Measurements from ENCODE around the gene HTR3A. TPM values are rescaled to one million over a fixed set of nuclear protein-coding genes. Genes with fewer than 3 reads are reported as not detected.

HTR3A gene
- total and polyA plus RNA-seq, 7 donors: 1.1 to 4.5 (median 1.6) TPM; not detected in 2

DNA sequence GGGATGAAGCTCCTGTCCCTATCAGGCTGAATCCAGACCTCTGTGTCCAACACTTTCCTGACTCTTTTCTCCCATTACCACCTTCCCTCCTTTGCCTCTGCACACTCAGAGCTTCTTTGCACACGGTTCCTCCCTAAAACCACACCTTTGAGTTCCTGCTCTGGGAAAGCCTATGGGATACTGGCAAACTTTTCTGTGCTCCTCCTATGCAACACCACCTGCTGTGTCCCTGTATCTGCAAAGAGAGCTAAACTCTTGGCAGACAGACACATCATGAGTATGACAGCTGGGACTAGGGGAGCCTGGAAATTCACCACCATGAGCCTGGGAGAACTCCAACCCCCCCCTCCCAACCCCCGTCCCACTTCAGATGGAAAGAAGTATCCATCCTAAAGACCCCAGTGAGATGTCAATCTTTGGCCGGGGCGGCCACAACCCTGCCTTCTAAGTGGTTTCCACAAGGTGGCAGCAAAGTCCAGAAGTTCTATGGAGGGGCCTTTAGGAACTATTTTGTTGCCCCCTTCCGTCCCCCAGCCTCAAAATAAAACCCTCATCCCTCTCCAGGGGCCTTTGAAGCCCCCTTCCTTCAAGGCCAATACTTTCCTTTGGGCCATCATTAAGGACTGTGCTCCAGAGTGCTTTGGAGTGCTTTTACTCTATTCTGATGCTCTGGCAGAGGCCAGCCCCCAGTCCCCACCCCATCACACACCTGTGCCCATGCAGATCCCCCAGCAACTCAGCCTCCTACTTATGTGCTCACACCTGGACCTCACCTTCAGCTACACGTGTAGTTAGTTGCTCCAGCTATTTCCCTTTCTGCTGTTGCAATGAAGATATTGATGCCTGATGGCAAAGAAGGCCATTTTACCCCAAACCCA lies 19.4 kb downstream of the HTR3A start:
- Histone ChIP-seq H3K27ac (no peak overlapping the region), H3K27me3 (peaks cover 0 to 32% (median 0%) of the 10 kb centered on the region in 3 donors), H3K4me3 (no peak overlapping the region), H3K36me3 (no peaks in the 10 kb centered on the region), H3K9me3 (no peaks in the 10 kb centered on the region), H3K4me1 (no peaks in the 10 kb centered on the region)
- 3 to 6% methylated on average over 6 of the region's 6 CpGs for WGBS, 2 donors
- intact Hi-C loops (cut with DNase I): loop anchor here (1.0 kb wide), 1 partner anchor 268 kb away; no protein-coding TSS in a partner anchor
- DNase-seq: no peak
- TF ChIP-seq, protein P1, sequence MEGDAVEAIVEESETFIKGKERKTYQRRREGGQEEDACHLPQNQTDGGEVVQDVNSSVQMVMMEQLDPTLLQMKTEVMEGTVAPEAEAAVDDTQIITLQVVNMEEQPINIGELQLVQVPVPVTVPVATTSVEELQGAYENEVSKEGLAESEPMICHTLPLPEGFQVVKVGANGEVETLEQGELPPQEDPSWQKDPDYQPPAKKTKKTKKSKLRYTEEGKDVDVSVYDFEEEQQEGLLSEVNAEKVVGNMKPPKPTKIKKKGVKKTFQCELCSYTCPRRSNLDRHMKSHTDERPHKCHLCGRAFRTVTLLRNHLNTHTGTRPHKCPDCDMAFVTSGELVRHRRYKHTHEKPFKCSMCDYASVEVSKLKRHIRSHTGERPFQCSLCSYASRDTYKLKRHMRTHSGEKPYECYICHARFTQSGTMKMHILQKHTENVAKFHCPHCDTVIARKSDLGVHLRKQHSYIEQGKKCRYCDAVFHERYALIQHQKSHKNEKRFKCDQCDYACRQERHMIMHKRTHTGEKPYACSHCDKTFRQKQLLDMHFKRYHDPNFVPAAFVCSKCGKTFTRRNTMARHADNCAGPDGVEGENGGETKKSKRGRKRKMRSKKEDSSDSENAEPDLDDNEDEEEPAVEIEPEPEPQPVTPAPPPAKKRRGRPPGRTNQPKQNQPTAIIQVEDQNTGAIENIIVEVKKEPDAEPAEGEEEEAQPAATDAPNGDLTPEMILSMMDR (IDR thresholded peaks at IDR 0.05): peak; percentile 12 to 77 (median 41)
- no peak for TF ChIP-seq POLR2AphosphoS5 (IDR thresholded peaks at IDR 0.05)

DNA sequence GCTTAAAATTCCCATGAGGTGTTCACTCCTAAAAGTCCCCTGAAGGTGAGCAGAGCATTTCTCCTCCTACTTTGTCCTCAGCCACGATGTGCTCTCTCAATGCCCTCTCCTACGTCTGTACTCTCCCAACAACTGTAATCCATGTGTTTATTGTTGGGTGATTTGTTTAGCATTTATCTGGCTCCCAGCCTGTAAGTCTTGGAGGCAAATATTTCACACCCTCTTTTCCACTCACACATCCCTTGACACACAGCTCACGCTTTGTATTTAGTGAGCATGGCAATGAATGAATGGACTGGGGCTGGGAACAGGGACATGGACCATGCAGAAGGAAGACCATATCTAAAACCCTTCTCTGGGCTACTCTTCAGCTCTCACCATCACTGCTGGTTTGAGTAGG lies 22.6 kb downstream of the HTR3A start:
- Histone ChIP-seq H3K27ac (no peak overlapping the region), H3K27me3 (peaks cover 0 to 23% (median 0%) of the 10 kb centered on the region in 3 donors), H3K9me3 (no peaks in the 10 kb centered on the region), H3K4me3 (no peak overlapping the region), H3K36me3 (no peaks in the 10 kb centered on the region), H3K4me1 (peaks cover 0 to 15% (median 6%) of the 10 kb centered on the region in 4 donors)
- TF ChIP-seq EP300 (IDR thresholded peaks at IDR 0.05): peak in 1 of 4 donors; percentile 69
- TF ChIP-seq, protein P1 (IDR thresholded peaks at IDR 0.05): no peak
- no peak for TF ChIP-seq POLR2A (IDR thresholded peaks at IDR 0.05)
- peak in 1 of 4 donors; percentile 9 for TF ChIP-seq POLR2AphosphoS5 (IDR thresholded peaks at IDR 0.05)
- no peak for DNase-seq
- WGBS, 2 donors: 37 to 64% methylated on average over 3 of the region's 3 CpGs
- intact Hi-C loops (cut with DNase I): no loop called here

- WGBS, 2 donors: 33 to 58% methylated on average over 4 of the region's 4 CpGs
- peaks cover 0 to 15% (median 6%) of the 10 kb centered on the region in 4 donors for H3K4me1 ChIP-seq
- TF ChIP-seq, protein P1 (IDR thresholded peaks at IDR 0.05): no peak
- TF ChIP-seq EP300 (IDR thresholded peaks at IDR 0.05) (no peak), POLR2AphosphoS5 (IDR thresholded peaks at IDR 0.05) (no peak), POLR2A (IDR thresholded peaks at IDR 0.05) (no peak)
- peaks cover 0 to 14% (median 0%) of the 10 kb centered on the region in 3 donors for H3K27me3 ChIP-seq
- H3K4me3 ChIP-seq: no peak overlapping the region
- H3K27ac ChIP-seq: no peak overlapping the region
- no peak for DNase-seq
- no peaks in the 10 kb centered on the region for H3K36me3 ChIP-seq
- intact Hi-C loops (cut with DNase I): no loop called here
- no peaks in the 10 kb centered on the region for H3K9me3 ChIP-seq
Measured at GRCh38 chr11:113998574-113998973, 23.7 kb downstream of the HTR3A start.

GRCh38 chr11:114000526-114000925 lies 25.6 kb downstream of the HTR3A start:
- Histone ChIP-seq H3K4me3 (no peak overlapping the region), H3K27me3 (peaks cover 0 to 7% (median 0%) of the 10 kb centered on the region in 3 donors), H3K9me3 (no peaks in the 10 kb centered on the region), H3K27ac (no peak overlapping the region), H3K4me1 (peaks cover 0 to 15% (median 6%) of the 10 kb centered on the region in 4 donors), H3K36me3 (no peaks in the 10 kb centered on the region)
- TF ChIP-seq, protein P1 (IDR thresholded peaks at IDR 0.05): no peak
- TF ChIP-seq POLR2AphosphoS5 (IDR thresholded peaks at IDR 0.05): peak in 1 of 4 donors; percentile 8
- WGBS, 2 donors: 18 to 58% methylated on average over 4 of the region's 4 CpGs
- intact Hi-C loops (cut with DNase I): no loop called here
- DNase-seq: no peak
